Stimulated activated CD8-positive, alpha-beta memory T cell treated with anti-CD3 and anti-CD28 coated beads, Interleukin-15, amount 100 ng/mL, for 1 hour (primary cell): ENCODE measurements around the gene FOXN3.
"Not testable (repeated sequence)": the region's sequence is repeated elsewhere in the genome, so short reads cannot be mapped to it uniquely, and the experiment has no call there.

ENCODE experiments used
- DNase-seq: peaks from one replicate; pipeline ENCODE4 v3.0.0-alpha.2; 2020; ENCODE audit warnings: low read depth

FOXN3 gene

GRCh38 chr14:89164168-89165073 lies 252.6 kb downstream of the FOXN3 start:
- DNase-seq: no peak

DNA sequence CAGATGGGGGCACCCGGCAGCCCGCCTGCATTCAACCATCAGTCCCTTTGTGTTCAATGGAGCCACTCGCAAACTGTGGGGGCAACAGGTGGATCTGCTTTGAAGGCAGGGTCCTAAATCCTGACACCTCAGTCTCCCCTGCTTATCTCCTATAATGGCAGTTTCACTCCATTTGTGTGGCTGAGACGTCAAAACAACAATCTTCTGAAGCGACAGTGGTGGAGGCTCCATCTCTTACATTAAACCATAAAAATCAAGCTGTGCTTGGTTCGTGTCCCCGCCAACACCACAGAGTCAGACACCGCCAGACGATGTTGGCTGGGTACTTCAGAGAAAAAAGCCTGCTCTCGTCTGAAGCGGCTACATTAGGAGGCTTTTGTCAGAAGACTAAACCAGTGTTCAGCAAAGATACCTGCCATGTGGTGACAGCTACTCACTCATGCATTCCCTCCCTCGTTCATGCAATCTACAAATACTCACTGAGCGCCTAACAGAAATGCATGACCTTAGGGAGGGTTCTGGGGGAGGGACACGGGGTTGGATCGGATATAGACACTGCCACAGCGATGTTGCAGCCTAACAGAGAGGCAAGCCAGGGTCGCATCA lies 253.9 kb downstream of the FOXN3 start:
- DNase-seq: no peak

- DNase-seq: no peak
Observed at GRCh38 chr14:89162586-89162985, 254.4 kb downstream of the FOXN3 start.

- no peak for DNase-seq
Observed at GRCh38 chr14:89160437-89160836, 256.6 kb downstream of the FOXN3 start.

DNA sequence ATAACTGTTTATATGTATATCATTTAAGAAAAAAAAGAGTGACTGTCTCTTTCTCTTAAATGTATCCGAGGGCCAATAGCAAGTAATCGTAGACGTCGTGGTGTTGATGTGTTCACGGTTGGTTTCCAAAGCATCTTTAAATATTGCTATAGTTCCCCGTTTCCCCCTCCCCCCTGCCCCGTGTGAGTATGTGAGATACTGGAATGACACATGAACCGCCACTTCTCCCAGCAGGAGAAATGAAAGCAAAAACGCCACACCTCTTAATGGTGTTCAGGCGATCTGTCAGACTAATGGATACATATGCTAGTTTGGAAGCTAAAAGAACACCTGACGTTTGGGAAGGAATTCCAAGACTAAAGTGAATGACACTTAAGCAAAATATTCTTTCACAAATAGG lies 258.3 kb downstream of the FOXN3 start:
- no peak for DNase-seq

DNA sequence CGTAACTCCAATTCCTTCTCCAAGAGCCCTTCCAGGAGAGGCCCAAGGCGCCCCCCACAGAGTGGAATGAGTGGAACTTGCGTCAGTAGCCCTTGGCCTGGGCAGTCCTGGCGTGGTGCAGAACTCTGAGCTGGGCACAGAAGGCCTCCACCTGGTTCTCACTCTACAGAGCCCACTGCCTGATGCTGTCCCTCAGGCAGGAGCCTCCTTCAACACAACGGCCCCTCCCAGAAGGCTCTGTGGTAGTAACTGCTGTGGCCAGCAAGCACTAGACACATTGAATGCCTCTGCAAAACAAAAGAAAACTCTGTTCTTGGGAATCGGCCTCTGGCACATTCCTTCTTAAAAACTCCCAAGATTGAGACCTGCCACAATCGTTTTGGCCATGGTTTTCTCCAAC lies 258.9 kb downstream of the FOXN3 start:
- DNase-seq: not testable (repeated sequence)

DNA sequence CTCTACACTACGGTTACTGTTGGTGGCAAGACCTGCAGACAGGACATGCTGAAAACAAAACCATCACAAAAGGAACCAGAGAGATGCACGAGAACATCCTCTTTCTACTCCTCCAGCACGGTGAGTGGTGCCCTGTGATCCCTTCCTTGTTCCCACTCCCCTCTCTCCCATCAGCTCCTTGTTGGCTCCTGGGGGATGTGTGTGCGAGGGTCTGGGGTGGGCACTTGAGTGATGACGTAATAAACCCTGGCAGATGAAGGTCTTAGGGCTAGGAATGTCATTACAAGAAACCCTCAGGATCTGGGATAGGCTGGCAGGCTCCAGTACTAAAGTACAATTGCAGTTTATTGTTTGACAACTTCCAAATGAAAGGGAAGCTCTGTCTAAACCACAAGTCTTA lies 261.5 kb downstream of the FOXN3 start:
- DNase-seq: no peak

- DNase-seq: not testable (repeated sequence)
Observed at GRCh38 chr14:89151693-89152092, 265.3 kb downstream of the FOXN3 start.

GRCh38 chr14:89146274-89146673 lies 270.8 kb downstream of the FOXN3 start:
- no peak for DNase-seq

DNA sequence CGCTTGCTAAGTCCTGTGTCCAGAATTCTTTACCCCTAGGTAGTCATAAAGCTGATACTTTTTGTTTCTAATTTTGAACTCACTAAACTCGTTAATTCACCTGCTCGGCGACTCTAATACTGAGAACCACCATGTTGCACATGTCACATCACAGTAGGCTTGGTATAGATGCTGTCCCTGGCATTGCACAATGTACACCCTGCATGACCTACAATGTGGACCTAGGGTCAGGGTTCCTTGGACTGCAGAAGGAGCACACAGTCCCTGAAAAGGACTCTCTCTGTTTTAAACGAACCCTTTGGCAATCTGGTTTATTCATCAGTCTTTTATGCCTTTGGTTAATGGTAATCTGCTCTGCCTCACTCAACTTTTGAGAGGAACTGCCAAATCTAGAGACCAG lies 272.4 kb downstream of the FOXN3 start:
- DNase-seq: no peak

DNA sequence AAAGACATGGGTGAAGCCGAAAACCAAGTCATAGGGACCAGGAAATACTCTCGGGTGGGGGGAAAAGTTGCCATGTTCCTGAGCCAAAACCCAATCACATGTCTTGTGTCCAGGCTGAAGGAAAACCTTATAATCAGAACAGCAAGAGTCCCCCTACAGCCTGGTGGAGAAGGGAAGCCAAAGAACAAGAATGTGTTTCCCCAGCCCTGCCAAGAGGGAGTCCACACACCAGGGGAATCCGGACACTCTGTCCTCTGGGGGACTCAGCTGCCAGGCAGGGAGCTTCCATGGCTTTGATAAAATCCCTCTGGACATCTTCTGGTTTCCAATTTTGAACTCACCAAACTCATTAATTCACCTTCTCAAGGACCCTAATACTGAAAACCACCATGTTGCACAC lies 273.0 kb downstream of the FOXN3 start:
- DNase-seq: no peak

DNA sequence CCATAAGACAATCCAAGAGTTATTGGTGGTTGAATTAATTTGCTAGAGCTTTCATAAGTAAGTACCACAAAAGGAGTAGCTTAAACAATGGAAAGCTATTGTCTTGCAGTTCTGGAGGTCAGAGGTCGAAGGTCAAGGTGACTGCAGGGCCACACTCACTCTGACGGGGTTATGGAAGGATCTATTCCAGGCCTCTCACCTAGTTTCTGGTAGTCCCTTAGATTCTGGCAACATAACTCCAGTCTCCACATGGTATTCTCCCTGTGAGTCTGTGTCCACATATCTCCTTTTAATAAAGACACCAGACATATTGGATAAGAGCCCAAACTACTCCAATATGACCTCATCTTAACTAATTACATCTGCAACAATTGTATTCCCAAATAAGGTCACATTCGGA lies 273.4 kb downstream of the FOXN3 start:
- no peak for DNase-seq

DNA sequence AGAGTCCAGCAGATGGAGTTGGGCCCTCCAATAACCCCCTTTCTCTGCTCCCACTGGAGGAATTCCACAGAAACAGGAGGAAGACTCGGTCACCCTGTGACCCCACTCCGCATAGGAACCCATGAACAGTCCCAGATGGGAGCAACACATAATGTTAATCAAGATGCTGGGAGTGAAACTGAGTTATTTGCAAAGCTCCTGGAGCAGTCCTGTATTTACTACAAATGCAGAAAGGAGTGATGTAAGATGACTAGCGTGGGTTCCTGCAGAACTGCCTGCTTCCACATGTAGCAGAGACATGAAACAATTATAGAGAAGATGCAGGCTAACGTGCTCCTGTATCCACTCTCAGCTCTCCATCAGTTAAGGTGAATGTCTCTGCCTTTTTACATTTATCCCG lies 274.7 kb downstream of the FOXN3 start:
- DNase-seq: no peak

DNA sequence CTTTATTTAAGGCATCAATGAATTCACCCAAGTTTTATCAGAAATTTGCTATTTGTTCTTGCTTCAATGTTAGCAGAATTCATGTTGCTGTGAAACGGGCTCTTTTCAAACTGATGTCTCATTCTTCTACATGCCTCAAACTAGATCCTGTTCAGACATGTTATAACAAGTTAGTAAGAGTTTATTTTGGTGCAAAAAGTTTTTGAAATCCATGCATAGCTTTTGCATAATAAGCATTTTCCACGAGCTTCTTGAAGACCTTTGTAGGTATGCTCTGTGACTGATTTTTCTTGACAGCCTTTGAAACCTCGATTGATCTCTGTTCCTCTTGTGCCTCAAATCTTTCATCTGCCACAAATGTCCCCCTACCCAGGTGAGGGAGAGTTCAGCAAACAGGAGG lies 275.2 kb downstream of the FOXN3 start:
- DNase-seq: no peak

- DNase-seq: no peak
Observed at GRCh38 chr14:89140326-89140725, 276.7 kb downstream of the FOXN3 start.

DNA sequence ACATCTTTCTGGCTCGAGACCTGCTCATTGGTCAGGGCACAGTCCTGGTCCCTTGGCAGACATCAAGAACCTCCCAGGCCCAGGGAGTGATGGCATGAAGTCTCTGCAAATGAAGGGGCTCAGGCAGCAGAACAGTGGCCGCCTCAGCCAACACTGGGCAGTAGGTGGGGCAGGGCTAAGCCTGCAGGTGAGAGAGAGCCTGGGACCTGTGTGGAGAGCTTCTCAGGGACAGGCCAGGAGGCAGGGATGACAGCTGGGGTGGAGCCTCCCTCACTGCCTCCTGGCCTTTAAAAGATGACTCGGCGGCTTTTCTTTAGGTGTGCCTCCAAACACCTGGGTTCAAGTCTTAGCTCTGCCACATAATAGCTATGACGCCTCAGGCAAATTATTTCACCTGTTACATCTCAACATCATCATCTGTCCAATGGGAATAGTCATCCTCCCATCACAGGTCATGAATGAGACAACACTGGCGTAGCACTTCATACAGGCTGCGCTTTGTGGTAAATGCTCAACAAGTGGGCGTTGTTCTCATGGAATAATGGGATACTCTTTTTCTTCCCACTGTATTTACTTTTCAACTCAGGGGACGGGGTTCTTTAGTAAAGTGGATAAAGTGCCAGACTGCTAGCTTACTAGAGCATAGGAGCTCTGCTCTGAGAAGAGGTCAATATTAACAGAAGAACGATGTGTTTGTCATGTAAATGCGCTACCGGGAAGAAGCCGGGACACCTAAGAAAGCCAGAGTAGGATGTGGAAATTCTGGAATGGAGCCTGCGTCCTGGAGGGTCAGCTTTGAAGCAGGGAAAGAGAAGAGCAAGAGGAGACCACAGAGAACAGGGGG lies 277.4 kb downstream of the FOXN3 start:
- DNase-seq: no peak

DNA sequence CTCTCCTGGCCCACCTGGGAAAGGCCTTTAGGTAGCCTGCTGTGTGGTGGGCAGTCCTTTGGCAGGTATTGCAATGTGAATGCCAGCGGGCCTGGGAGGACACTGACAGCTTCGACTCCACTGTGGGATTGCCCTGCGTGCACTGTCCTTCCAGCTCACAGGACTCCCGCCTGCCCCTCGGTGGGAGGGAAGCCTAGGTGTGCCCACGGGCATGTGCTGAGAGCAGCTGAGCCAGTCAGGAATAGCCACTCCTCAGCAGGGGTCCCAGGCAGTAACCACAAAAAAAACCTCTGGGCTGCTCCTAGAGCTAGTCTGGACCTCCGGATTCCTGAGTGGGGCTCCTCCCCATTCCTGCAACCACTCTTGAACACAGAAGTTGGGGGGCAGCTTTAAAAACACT lies 278.2 kb downstream of the FOXN3 start:
- no peak for DNase-seq

DNA sequence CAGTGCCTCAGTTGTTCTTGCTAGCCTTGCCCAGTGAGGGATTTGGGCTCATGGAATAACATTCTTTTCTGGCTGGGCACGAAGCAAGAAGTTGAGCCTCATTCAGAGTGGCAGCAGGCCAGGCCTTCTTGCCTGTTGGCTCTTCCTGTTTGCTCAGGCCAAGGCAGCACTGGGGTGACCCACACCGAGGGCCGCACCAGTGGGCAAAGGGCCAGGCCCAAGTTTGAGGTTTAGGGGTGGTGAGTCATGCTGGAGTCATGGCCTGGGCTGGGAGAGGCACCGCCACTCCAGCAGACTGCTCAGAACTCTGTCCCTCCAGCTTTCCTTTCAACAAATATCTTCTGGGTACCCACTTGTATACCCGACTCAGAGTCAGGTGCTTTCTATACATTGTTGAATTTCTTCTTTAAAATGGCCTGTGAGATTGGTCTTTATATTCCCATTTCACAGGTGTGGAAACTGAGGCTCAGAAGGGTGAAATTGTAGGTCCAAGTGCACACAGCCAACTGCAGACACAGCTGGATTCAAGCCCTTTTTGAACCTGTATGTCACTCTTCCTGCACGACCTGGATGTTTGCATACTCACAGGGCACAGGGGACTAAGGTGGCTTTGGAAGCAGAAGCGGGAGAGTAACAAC lies 279.4 kb downstream of the FOXN3 start:
- DNase-seq: no peak

- DNase-seq: no peak
Observed at GRCh38 chr14:89136587-89136986, 280.4 kb downstream of the FOXN3 start.

DNA sequence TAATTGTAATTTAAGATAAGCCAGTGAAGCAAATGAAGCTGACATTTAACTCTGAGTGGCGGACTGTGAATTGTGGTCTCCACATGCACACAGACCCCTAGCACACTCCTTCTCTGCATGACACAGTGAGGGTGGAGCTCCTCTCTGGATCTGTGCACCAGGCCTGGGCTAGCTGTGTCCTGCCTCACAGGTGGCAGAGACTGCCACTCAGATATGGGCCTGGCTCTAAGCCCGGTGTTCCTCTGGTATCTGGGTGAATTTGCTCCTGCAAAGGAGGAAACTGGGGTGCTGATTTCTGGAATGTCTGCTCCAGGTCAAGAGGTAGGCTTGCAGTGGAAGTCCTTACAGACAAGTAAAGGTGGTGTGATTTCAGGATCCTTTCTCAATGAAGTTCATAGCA lies 282.4 kb downstream of the FOXN3 start:
- DNase-seq: no peak

- no peak for DNase-seq
Observed at GRCh38 chr14:89131004-89131750, 285.9 kb downstream of the FOXN3 start.

DNA sequence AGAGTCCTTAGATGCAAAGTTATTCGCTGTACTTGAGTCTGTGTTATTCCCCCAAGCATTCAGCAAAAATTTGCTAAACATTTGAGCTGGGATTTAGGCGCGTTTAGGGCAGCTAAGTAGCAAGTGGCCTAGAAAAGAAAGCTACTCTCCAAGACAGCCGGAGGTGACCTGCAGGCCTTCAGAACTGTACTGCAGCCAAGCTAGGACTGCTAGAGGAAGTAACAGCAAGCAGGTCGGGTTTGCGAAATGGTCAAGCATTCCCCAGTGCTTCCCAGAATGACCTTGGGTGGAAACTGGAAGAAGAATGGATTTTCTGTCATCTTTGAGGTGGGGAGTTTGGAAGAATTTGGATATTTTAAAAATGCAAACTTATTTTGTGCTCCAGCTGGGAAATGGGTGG lies 287.5 kb downstream of the FOXN3 start:
- DNase-seq: no peak
